Mesenchymal stem cell (in vitro differentiated cells and primary cell): ENCODE data around the gene ARFIP1.

ENCODE experiments used
- DNase-seq: peaks from one replicate; pipeline ENCODE4 v3.0.0-alpha.2; 2013
- H2AFZ ChIP-seq: one replicate; pipeline ENCODE4 v1.6.1; 2013; ENCODE audit warnings: low read depth, mild to moderate bottlenecking, control low read depth, inconsistent platforms, low read length, moderate library complexity
- H2AK5ac ChIP-seq: 2 replicates; pipeline ENCODE4 v1.6.1; 2013; ENCODE audit warnings: low read length, moderate library complexity, mild to moderate bottlenecking, inconsistent platforms; ENCODE audit not compliant: severe bottlenecking
- H2BK120ac ChIP-seq: one replicate; pipeline ENCODE4 v1.6.1; 2013; ENCODE audit warnings: low read depth, mild to moderate bottlenecking, inconsistent platforms, low read length, moderate library complexity
- H2BK12ac ChIP-seq, 2 experiments: one replicate each; pipeline ENCODE4 v1.6.1; 2013; ENCODE audit warnings: inconsistent platforms in 2 of 2, low read length in 2 of 2, mild to moderate bottlenecking in 2 of 2, moderate library complexity in 2 of 2, control low read depth in 1 of 2
- H2BK15ac ChIP-seq: one replicate; pipeline ENCODE4 v1.6.1; 2013; ENCODE audit warnings: mild to moderate bottlenecking, low read depth, inconsistent platforms; ENCODE audit not compliant: poor library complexity, severe bottlenecking
- H2BK5ac ChIP-seq: 2 replicates; pipeline ENCODE4 v1.6.1; 2013; ENCODE audit warnings: low read depth, mild to moderate bottlenecking, low read length, control low read depth, inconsistent platforms; ENCODE audit not compliant: poor library complexity, severe bottlenecking
- H3K14ac ChIP-seq, 2 experiments: one replicate each; pipeline ENCODE4 v1.6.1; 2013; ENCODE audit warnings: inconsistent platforms in 2 of 2, low read length in 2 of 2, control low read depth in 1 of 2, mild to moderate bottlenecking in 1 of 2, moderate library complexity in 1 of 2
- H3K18ac ChIP-seq, 2 experiments: one replicate each; pipeline ENCODE4 v1.6.1; 2013; ENCODE audit warnings: inconsistent platforms in 2 of 2, low read length in 2 of 2, control low read depth in 1 of 2, low read depth in 1 of 2, mild to moderate bottlenecking in 1 of 2
- H3K23ac ChIP-seq, 2 experiments: one replicate each; pipeline ENCODE4 v1.6.1; 2013; ENCODE audit warnings: inconsistent platforms in 2 of 2, low read length in 2 of 2, mild to moderate bottlenecking in 2 of 2, moderate library complexity in 2 of 2, control low read depth in 1 of 2
- H3K27ac ChIP-seq: 2 replicates; pipeline ENCODE4 v1.5.1; 2013; ENCODE audit warnings: mild to moderate bottlenecking, moderate library complexity, low read length, control low read depth, inconsistent platforms; ENCODE audit not compliant: poor library complexity, severe bottlenecking
- H3K27me3 ChIP-seq, 2 experiments: 2 replicates each; pipeline versions ENCODE4 v1.6.1 to v1.7.0; 2013; ENCODE audit warnings: low read length in 2 of 2, mild to moderate bottlenecking in 2 of 2, moderate library complexity in 2 of 2, control low read depth in 1 of 2, inconsistent platforms in 1 of 2; ENCODE audit not compliant: control insufficient read depth in 1 of 2, insufficient read depth in 1 of 2
- H3K36me3 ChIP-seq, 2 experiments: 2 replicates each; pipeline versions ENCODE4 v1.6.1 to v1.7.0; 2013; ENCODE audit warnings: low read length in 2 of 2, control low read depth in 1 of 2, inconsistent platforms in 1 of 2, low read depth in 1 of 2, mild to moderate bottlenecking in 1 of 2; ENCODE audit not compliant: insufficient read depth in 2 of 2, control insufficient read depth in 1 of 2
- H3K4ac ChIP-seq, 2 experiments: one replicate each; pipeline ENCODE4 v1.6.1; 2013; ENCODE audit warnings: inconsistent platforms in 2 of 2, low read length in 2 of 2, mild to moderate bottlenecking in 2 of 2, moderate library complexity in 2 of 2, control low read depth in 1 of 2, low read depth in 1 of 2
- H3K4me1 ChIP-seq: 2 replicates; pipeline ENCODE4 v1.6.1; 2013; ENCODE audit warnings: low read depth, low read length, control low read depth; ENCODE audit not compliant: control insufficient read depth, insufficient read depth
- H3K4me2 ChIP-seq: 2 replicates; pipeline ENCODE4 v1.6.1; 2013; ENCODE audit warnings: low read length, mild to moderate bottlenecking, inconsistent platforms; ENCODE audit not compliant: poor library complexity, severe bottlenecking
- H3K4me3 ChIP-seq, 2 experiments: 2 replicates each; pipeline versions ENCODE4 v1.5.1 to v1.7.0; 2013; ENCODE audit warnings: low read length in 2 of 2, mild to moderate bottlenecking in 2 of 2, control low read depth in 1 of 2, low read depth in 1 of 2; ENCODE audit not compliant: insufficient read depth in 1 of 2
- H3K79me1 ChIP-seq: replicated peaks from 2 replicates; pipeline ENCODE4 v1.6.1; 2013; ENCODE audit warnings: mild to moderate bottlenecking, control low read depth, low read length, inconsistent platforms; ENCODE audit not compliant: poor library complexity, severe bottlenecking
- H3K9ac ChIP-seq: 2 replicates; pipeline ENCODE4 v1.7.0; 2013; ENCODE audit warnings: mild to moderate bottlenecking, low read length, moderate library complexity
- H3K9me3 ChIP-seq: 2 replicates; pipeline ENCODE4 v1.7.0; 2013; ENCODE audit warnings: mild to moderate bottlenecking, low read length; ENCODE audit not compliant: control insufficient read depth
- H4K8ac ChIP-seq: one replicate; pipeline ENCODE4 v1.6.1; 2013; ENCODE audit warnings: inconsistent platforms, mild to moderate bottlenecking, low read length, moderate library complexity
- H4K91ac ChIP-seq: one replicate; pipeline ENCODE4 v1.6.1; 2013; ENCODE audit warnings: mild to moderate bottlenecking, low read length, inconsistent platforms
- WGBS: methylation state at CpG from one replicate; pipeline ENCODE4 v1.1.7; 2013; ENCODE audit warnings: mixed read lengths; 5-methylcytosine and 5-hydroxymethylcytosine counted together

Gene ARFIP1

GRCh38 chr4:152808670-152809069, 28.9 kb downstream of the ARFIP1 start:
- Histone ChIP-seq H3K79me1 (peaks cover 19% of the 10 kb centered on the region), H3K14ac (no peak overlapping the region), H3K9ac (no peak overlapping the region), H2AFZ (no peak overlapping the region), H2AK5ac (no peak overlapping the region), H2BK5ac (no peak overlapping the region), H3K27ac (no peak overlapping the region), H4K8ac (no peak overlapping the region), H3K18ac (no peak overlapping the region), H3K4me1 (peaks cover 2% of the 10 kb centered on the region), H3K23ac (no peak overlapping the region), H3K4ac (no peak overlapping the region), H3K27me3 (no peaks in the 10 kb centered on the region), H3K4me2 (no peak overlapping the region), H2BK15ac (no peak overlapping the region), H2BK120ac (no peak overlapping the region), H3K4me3 (no peak overlapping the region), H3K9me3 (peaks cover 2% of the 10 kb centered on the region), H4K91ac (no peak overlapping the region), H3K36me3 (peaks cover 0 to 5% of the 10 kb centered on the region in 2 experiments), H2BK12ac (no peak overlapping the region)
- 93% methylated on average over 7 of the region's 8 CpGs for WGBS
- DNase-seq = no peak

GRCh38 chr4:152810715-152811287, 31.0 kb downstream of the ARFIP1 start:
- H2BK120ac ChIP-seq = no peak overlapping the region
- H3K18ac ChIP-seq = no peak overlapping the region
- H3K27ac ChIP-seq = no peak overlapping the region
- DNase-seq = no peak
- H3K36me3 ChIP-seq = peaks cover 4 to 5% of the 10 kb centered on the region in 2 experiments
- H3K4me3 ChIP-seq = no peak overlapping the region
- H3K9ac ChIP-seq = no peak overlapping the region
- no peak overlapping the region for H2AK5ac ChIP-seq
- no peak overlapping the region for H2BK5ac ChIP-seq
- H3K4me2 ChIP-seq = no peak overlapping the region
- no peaks in the 10 kb centered on the region for H3K27me3 ChIP-seq
- 96% methylated on average over 4 of the region's 11 CpGs for WGBS
- no peak overlapping the region for H3K4ac ChIP-seq
- no peak overlapping the region for H2AFZ ChIP-seq
- H3K79me1 ChIP-seq = peaks cover 25% of the 10 kb centered on the region
- peaks cover 2% of the 10 kb centered on the region for H3K4me1 ChIP-seq
- peaks cover 17% of the 10 kb centered on the region for H3K9me3 ChIP-seq
- H3K14ac ChIP-seq = no peak overlapping the region
- no peak overlapping the region for H4K8ac ChIP-seq
- H2BK15ac ChIP-seq = no peak overlapping the region
- no peak overlapping the region for H2BK12ac ChIP-seq
- no peak overlapping the region for H3K23ac ChIP-seq
- no peak overlapping the region for H4K91ac ChIP-seq

- Histone ChIP-seq H3K36me3 (peaks cover 20 to 23% of the 10 kb centered on the region in 2 experiments), H3K4me1 (no peaks in the 10 kb centered on the region), H2BK12ac (no peak overlapping the region), H3K23ac (no peak overlapping the region), H2BK15ac (no peak overlapping the region), H3K14ac (no peak overlapping the region), H3K9ac (no peak overlapping the region), H3K27ac (no peak overlapping the region), H4K91ac (no peak overlapping the region), H3K4me2 (no peak overlapping the region), H3K4ac (no peak overlapping the region), H3K4me3 (no peak overlapping the region), H3K9me3 (peaks cover 17% of the 10 kb centered on the region), H2BK120ac (no peak overlapping the region), H2AFZ (no peak overlapping the region), H2AK5ac (no peak overlapping the region), H3K18ac (no peak overlapping the region), H4K8ac (no peak overlapping the region), H3K79me1 (peaks cover 42% of the 10 kb centered on the region), H2BK5ac (no peak overlapping the region), H3K27me3 (no peaks in the 10 kb centered on the region)
- peak; percentile 42 for DNase-seq
Observed at GRCh38 chr4:152815078-152815477, 35.3 kb downstream of the ARFIP1 start.

- Histone ChIP-seq H3K18ac (no peak overlapping the region), H3K79me1 (peaks cover 44% of the 10 kb centered on the region)
- DNase-seq = no peak
Observed at GRCh38 chr4:152817331-152817730, 37.6 kb downstream of the ARFIP1 start.

More at GRCh38 chr4:152817331-152817730, 37.6 kb downstream of the ARFIP1 start:
- Histone ChIP-seq H4K91ac (no peak overlapping the region), H3K4me1 (no peaks in the 10 kb centered on the region), H3K4me3 (no peak overlapping the region), H3K23ac (no peak overlapping the region), H3K27ac (no peak overlapping the region), H3K4me2 (no peak overlapping the region), H2BK12ac (no peak overlapping the region), H3K36me3 (peaks cover 20 to 23% of the 10 kb centered on the region in 2 experiments), H4K8ac (no peak overlapping the region), H2AK5ac (no peak overlapping the region), H2BK15ac (no peak overlapping the region), H2AFZ (no peak overlapping the region), H3K4ac (no peak overlapping the region), H3K9ac (no peak overlapping the region), H3K27me3 (no peaks in the 10 kb centered on the region), H3K9me3 (peaks cover 17% of the 10 kb centered on the region), H2BK5ac (no peak overlapping the region), H3K14ac (no peak overlapping the region), H2BK120ac (no peak overlapping the region)
